ENCODE data around the gene LTBP3. TPM values are rescaled to one million over a fixed set of nuclear protein-coding genes. Genes with fewer than 3 reads are reported as not detected.

LTBP3 gene
- polyA plus RNA-seq, 1 of the 3 experiments (the other 2 are of a cell fraction): 167 TPM

DNA sequence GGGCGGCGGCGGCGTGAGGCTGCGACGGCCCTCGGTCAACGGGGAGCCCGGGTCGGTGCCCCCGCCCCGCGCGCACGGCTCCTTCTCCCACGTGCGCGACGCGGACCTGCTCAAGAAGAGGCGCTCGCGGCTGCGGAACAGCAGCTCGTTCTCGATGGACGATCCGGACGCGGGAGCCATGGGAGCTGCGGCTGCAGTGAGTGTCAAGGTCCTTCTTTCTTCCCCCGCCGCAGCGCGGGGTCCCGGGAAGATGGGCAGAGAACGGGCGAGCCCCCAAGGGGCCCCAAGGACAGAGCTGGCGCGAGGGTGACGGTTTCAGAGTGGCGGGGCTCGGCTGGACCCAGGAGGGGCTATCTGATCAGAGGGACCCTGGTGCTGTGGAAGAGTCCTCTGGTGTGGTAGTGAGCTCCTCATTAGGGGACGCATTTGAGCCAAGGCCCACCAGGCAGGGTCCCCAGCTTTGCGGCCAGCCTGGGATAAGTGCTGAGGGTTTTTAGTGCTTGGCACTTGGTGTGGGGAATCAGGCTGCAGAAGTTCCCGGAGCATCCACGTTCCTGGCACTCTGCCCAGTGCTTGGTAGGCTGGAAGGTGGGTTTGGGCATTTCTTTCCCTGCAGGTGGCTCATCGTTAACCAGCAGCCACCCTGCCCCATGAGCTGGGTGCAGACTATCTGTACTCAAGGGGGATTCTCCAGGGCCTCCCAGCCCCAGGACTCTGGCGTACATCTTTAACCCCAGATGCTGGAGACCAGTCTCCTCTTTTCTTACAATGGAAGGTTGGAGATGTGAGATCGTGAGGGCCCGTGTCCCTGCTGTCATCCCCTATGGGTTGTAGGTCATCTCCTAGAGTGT is 27.5 kb upstream of the LTBP3 start:
- Histone ChIP-seq H3K9me2 (no peaks in the 10 kb centered on the region), H3K9ac (no peak overlapping the region), H2AFZ (ENCODE audit: low read depth) (no peak overlapping the region), H3K27ac (ENCODE audit: low read depth in 2 of 2, low read length in 1 of 2) (peak overlapping the region in 1 of 2 experiments; percentile 14; a peak in 1 of 4 replicates), H4K20me1 (ENCODE audit: insufficient read depth) (0 out of 2 replicates have a peak, but pooled peaks cover 3% of the 10 kb centered on the region), H3K4me2 (no peak overlapping the region), H3K79me2 (ENCODE audit: insufficient read depth) (no peaks in the 10 kb centered on the region), H3K4me3 (ENCODE audit: low read depth in 2 of 2, low read length in 1 of 2) (no peak overlapping the region), H3K27me3 (ENCODE audit: insufficient read depth) (no peaks in the 10 kb centered on the region), H3K36me3 (replicated peaks in 1 of 2; ENCODE audit: control insufficient read depth in 1 of 2, insufficient read depth in 2 of 2, low read length in 1 of 2) (peaks cover 0 to 31% of the 10 kb centered on the region in 2 experiments), H3K9me3 (no peaks in the 10 kb centered on the region), H3K4me1 (ENCODE audit: control insufficient read depth in 1 of 2, insufficient read depth in 2 of 2, low read depth in 1 of 2, low read length in 1 of 2) (peaks cover 0 to 7% of the 10 kb centered on the region in 2 experiments; a peak in 1 of 4 replicates), H3F3A (replicated peaks; ENCODE audit: insufficient read depth) (peaks cover 16% of the 10 kb centered on the region)
- TF ChIP-seq TCF12 (IDR thresholded peaks at IDR 0.05): no peak
- TF ChIP-seq, protein P1, sequence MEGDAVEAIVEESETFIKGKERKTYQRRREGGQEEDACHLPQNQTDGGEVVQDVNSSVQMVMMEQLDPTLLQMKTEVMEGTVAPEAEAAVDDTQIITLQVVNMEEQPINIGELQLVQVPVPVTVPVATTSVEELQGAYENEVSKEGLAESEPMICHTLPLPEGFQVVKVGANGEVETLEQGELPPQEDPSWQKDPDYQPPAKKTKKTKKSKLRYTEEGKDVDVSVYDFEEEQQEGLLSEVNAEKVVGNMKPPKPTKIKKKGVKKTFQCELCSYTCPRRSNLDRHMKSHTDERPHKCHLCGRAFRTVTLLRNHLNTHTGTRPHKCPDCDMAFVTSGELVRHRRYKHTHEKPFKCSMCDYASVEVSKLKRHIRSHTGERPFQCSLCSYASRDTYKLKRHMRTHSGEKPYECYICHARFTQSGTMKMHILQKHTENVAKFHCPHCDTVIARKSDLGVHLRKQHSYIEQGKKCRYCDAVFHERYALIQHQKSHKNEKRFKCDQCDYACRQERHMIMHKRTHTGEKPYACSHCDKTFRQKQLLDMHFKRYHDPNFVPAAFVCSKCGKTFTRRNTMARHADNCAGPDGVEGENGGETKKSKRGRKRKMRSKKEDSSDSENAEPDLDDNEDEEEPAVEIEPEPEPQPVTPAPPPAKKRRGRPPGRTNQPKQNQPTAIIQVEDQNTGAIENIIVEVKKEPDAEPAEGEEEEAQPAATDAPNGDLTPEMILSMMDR (IDR thresholded peaks at IDR 0.05): no peak
- no peak for TF ChIP-seq JUND (IDR thresholded peaks at IDR 0.05)
- DNase-seq: peak; percentile 36
- 92% methylated on average over 31 of the region's 51 CpGs for WGBS (ENCODE audit: low lambda C conversion rate)
- CTCF ChIA-PET: interaction anchor here (0.6 to 12.8 kb wide), 5 partner anchors 8 to 1654 kb away, joined by 3 to 216 read pairs (median 3); partner anchors contain the start of genes EHBP1L1 and FAM89B
- POLR2A ChIA-PET: no interaction called here

GRCh38 chr11:65584723-65585171 is 26.6 kb upstream of the LTBP3 start:
- no peak overlapping the region for H3K27ac ChIP-seq (ENCODE audit: low read depth in 2 of 2, low read length in 1 of 2)
- WGBS (ENCODE audit: low lambda C conversion rate): 92% methylated on average over 22 of the region's 46 CpGs
- DNase-seq: peak; percentile 41
- ChIA-PET CTCF (interaction anchor here (3.6 to 12.8 kb wide), 3 partner anchors 7 to 44 kb away, joined by 18 to 216 read pairs (median 22); partner anchors contain the start of genes EHBP1L1 and FAM89B), POLR2A (no interaction called here)
- H3K4me3 ChIP-seq (ENCODE audit: low read depth in 2 of 2, low read length in 1 of 2): no peak overlapping the region
- peaks cover 0 to 7% of the 10 kb centered on the region in 2 experiments; a peak in 1 of 4 replicates for H3K4me1 ChIP-seq (ENCODE audit: control insufficient read depth in 1 of 2, insufficient read depth in 2 of 2, low read depth in 1 of 2, low read length in 1 of 2)
- H3K79me2 ChIP-seq (ENCODE audit: insufficient read depth): no peaks in the 10 kb centered on the region
- no peak overlapping the region for H3K9ac ChIP-seq
- peaks cover 6 to 37% of the 10 kb centered on the region in 2 experiments for H3K36me3 ChIP-seq (replicated peaks in 1 of 2; ENCODE audit: control insufficient read depth in 1 of 2, insufficient read depth in 2 of 2, low read length in 1 of 2)
- H3K4me2 ChIP-seq: no peak overlapping the region
- no peak overlapping the region for H2AFZ ChIP-seq (ENCODE audit: low read depth)
- H3F3A ChIP-seq (replicated peaks; ENCODE audit: insufficient read depth): peaks cover 11% of the 10 kb centered on the region
- no peak for TF ChIP-seq MEF2A (IDR thresholded peaks at IDR 0.05; ENCODE audit: borderline replicate concordance, low read depth)
- TF ChIP-seq TCF12 (IDR thresholded peaks at IDR 0.05): no peak
- H3K27me3 ChIP-seq (ENCODE audit: insufficient read depth): no peaks in the 10 kb centered on the region
- H3K9me2 ChIP-seq: no peaks in the 10 kb centered on the region
- H4K20me1 ChIP-seq (ENCODE audit: insufficient read depth): 0 out of 2 replicates have a peak, but pooled peaks cover 3% of the 10 kb centered on the region
- no peaks in the 10 kb centered on the region for H3K9me3 ChIP-seq

DNA sequence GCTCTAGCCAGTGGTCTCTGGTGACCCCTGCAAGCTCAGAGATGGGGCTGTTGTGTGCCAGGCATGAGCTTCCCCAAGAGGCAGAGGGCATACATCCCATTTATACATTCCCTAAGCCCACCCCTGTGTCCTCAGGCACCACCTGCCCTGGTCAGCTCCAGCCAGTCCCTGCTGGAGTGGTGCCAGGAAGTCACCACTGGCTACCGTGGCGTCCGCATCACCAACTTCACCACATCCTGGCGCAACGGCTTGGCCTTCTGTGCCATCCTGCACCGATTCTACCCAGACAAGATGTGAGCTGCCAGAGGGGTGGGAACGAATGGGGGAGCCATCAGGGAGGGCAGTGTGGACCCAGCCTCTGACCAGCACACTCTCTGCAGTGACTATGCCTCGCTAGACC is 25.9 kb upstream of the LTBP3 start:
- Histone ChIP-seq H3K79me2 (ENCODE audit: insufficient read depth) (no peaks in the 10 kb centered on the region), H3K27ac (ENCODE audit: low read depth in 2 of 2, low read length in 1 of 2) (no peak overlapping the region; a peak in 1 of 4 replicates), H3K27me3 (ENCODE audit: insufficient read depth) (no peaks in the 10 kb centered on the region), H3K9me3 (no peaks in the 10 kb centered on the region), H3K4me1 (ENCODE audit: control insufficient read depth in 1 of 2, insufficient read depth in 2 of 2, low read depth in 1 of 2, low read length in 1 of 2) (peaks cover 0 to 7% of the 10 kb centered on the region in 2 experiments; a peak in 1 of 4 replicates), H3K36me3 (replicated peaks in 1 of 2; ENCODE audit: control insufficient read depth in 1 of 2, insufficient read depth in 2 of 2, low read length in 1 of 2) (peaks cover 11 to 43% of the 10 kb centered on the region in 2 experiments), H3F3A (replicated peaks; ENCODE audit: insufficient read depth) (peaks cover 11% of the 10 kb centered on the region), H3K4me3 (ENCODE audit: low read depth in 2 of 2, low read length in 1 of 2) (no peak overlapping the region), H3K4me2 (no peak overlapping the region), H3K9me2 (no peaks in the 10 kb centered on the region), H2AFZ (ENCODE audit: low read depth) (no peak overlapping the region), H3K9ac (no peak overlapping the region), H4K20me1 (ENCODE audit: insufficient read depth) (0 out of 2 replicates have a peak, but pooled peaks cover 3% of the 10 kb centered on the region)
- 94% methylated on average over 8 of the region's 8 CpGs for WGBS (ENCODE audit: low lambda C conversion rate)
- TF ChIP-seq POLR2AphosphoS5 (IDR thresholded peaks at IDR 0.05; ENCODE audit: low read depth, low read length): no peak
- no peak for TF ChIP-seq NFIC (IDR thresholded peaks at IDR 0.05; ENCODE audit: borderline replicate concordance)
- no peak for TF ChIP-seq FOXJ3 (CRISPR knock-in tag; IDR thresholded peaks at IDR 0.05)
- no peak for TF ChIP-seq RAD21 (IDR thresholded peaks at IDR 0.05; ENCODE audit: low read length)
- TF ChIP-seq MAX (IDR thresholded peaks at IDR 0.05; ENCODE audit: low read depth): no peak
- TF ChIP-seq NRF1 (IDR thresholded peaks at IDR 0.05; ENCODE audit: low read depth, low read length): no peak
- TF ChIP-seq YY1 (IDR thresholded peaks at IDR 0.05; ENCODE audit: low read depth): no peak
- no peak for TF ChIP-seq ELF1 (IDR thresholded peaks at IDR 0.05)
- no peak for TF ChIP-seq FOXM1 (IDR thresholded peaks at IDR 0.05; ENCODE audit: low read depth)
- no peak for TF ChIP-seq TEAD4 (IDR thresholded peaks at IDR 0.05; ENCODE audit: borderline replicate concordance, insufficient read depth)
- TF ChIP-seq TAF1 (IDR thresholded peaks at IDR 0.05; ENCODE audit: borderline replicate concordance, low read depth, low read length): no peak
- TF ChIP-seq SIN3A (IDR thresholded peaks at IDR 0.05; ENCODE audit: borderline replicate concordance, low read depth, low read length): no peak
- POLR2A ChIA-PET: interaction anchor here (0.7 kb wide), 1 partner anchor 12 kb away, joined by 3 read pairs; no protein-coding TSS in a partner anchor
- CTCF ChIA-PET: interaction anchor here (3.6 to 13.3 kb wide), 3 partner anchors 7 to 43 kb away, joined by 18 to 216 read pairs (median 22); partner anchors contain the start of genes FAM89B and KCNK7
- no peak for DNase-seq
